ENCODE measurements around the gene C6orf89. TPM values are rescaled to one million over a fixed set of nuclear protein-coding genes. Genes with fewer than 3 reads are reported as not detected.

Gene C6orf89
- total and polyA plus RNA-seq, 2 of the 13 experiments (the other 11 are each of a cell fraction or from before 2014, with no cell fraction given) = 22.1 to 32.2 TPM

DNA sequence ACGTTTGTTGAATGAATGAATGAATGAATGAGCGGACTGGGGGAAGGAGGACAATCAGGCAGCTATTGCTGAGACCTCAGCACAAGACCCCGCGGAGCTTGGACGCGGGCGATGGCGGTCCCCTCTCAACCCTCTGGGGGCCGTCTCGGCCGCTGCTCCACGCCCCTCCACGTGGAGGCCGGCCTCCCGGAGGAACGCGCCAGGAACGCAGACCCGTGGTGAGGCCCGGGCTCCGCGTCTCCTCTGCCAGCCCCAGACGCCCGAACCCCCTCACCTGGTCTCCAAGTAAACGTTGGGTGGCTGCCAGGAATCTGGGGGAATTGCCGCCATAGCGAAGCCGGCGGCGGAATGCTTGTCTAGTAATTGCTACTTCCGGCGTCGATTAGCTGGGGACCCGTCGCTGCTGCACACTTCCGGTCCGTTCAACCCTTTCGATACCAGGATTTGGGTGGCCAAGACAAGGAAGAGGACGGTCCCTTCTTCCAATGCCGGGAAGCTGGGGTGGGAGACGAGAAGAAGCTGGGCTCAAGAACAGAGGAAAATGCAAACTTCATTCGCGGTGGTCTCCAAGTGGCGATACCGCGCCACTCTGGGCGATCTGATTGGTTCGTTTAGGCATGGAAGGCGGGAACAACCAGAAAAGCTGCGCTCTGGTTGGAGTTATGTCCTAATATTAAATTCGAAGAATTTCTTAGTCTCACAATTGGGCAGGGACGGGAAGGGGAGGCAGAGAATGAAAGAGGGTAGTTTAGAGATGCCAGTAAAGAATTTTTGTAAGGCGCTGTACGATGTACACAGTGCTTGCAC is 11.1 kb upstream of the C6orf89 start, which contains the start of gene PPIL1 (continued):
- TF ChIP-seq, protein P1, sequence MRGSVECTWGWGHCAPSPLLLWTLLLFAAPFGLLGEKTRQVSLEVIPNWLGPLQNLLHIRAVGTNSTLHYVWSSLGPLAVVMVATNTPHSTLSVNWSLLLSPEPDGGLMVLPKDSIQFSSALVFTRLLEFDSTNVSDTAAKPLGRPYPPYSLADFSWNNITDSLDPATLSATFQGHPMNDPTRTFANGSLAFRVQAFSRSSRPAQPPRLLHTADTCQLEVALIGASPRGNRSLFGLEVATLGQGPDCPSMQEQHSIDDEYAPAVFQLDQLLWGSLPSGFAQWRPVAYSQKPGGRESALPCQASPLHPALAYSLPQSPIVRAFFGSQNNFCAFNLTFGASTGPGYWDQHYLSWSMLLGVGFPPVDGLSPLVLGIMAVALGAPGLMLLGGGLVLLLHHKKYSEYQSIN (CRISPR knock-in tag; IDR thresholded peaks at IDR 0.05; ENCODE audit: borderline replicate concordance) = no peak
- TF ChIP-seq MIER3 (CRISPR knock-in tag; IDR thresholded peaks at IDR 0.05; ENCODE audit: borderline replicate concordance) (peak; percentile 53; the same call in 1 of the 2 replicates), PAWR (CRISPR knock-in tag; IDR thresholded peaks at IDR 0.05; ENCODE audit: borderline replicate concordance) (no peak), RFX3 (CRISPR knock-in tag; IDR thresholded peaks at IDR 0.05) (no peak), MED13 (CRISPR knock-in tag; IDR thresholded peaks at IDR 0.05) (peak; percentile 90), SRY (CRISPR knock-in tag; IDR thresholded peaks at IDR 0.05) (peak; percentile 54; the same call in 1 of the 2 replicates), TRIM24 (CRISPR knock-in tag; IDR thresholded peaks at IDR 0.05) (no peak), MBD4 (IDR thresholded peaks at IDR 0.05; ENCODE audit: borderline replicate concordance, low read length) (no peak), ARID2 (CRISPR knock-in tag; IDR thresholded peaks at IDR 0.05; ENCODE audit: borderline replicate concordance) (no peak), KLF12 (CRISPR knock-in tag; IDR thresholded peaks at IDR 0.05; ENCODE audit: borderline replicate concordance) (peak; percentile 65; the same call in 1 of the 2 replicates), ELF3 (CRISPR knock-in tag; IDR thresholded peaks at IDR 0.05) (peak; percentile 82), ZNF225 (CRISPR knock-in tag; IDR thresholded peaks at IDR 0.05) (peak; percentile 87; the same call in 1 of the 2 replicates), HCFC1 (IDR thresholded peaks at IDR 0.05; ENCODE audit: low read depth, low read length) (peak; percentile 63), XBP1 (CRISPR knock-in tag; IDR thresholded peaks at IDR 0.05) (no peak), TBX3 (IDR thresholded peaks at IDR 0.05; ENCODE audit: borderline replicate concordance) (peak; percentile 33; the same call in 1 of the 2 replicates), PAF1 (CRISPR knock-in tag; IDR thresholded peaks at IDR 0.05) (no peak), SP5 (CRISPR knock-in tag; IDR thresholded peaks at IDR 0.05; ENCODE audit: borderline replicate concordance, low read depth) (no peak; the same call in 1 of the 2 replicates), ZNF792 (CRISPR knock-in tag; IDR thresholded peaks at IDR 0.05) (peak; percentile 56; the same call in 1 of the 2 replicates), ZNF549 (CRISPR knock-in tag; IDR thresholded peaks at IDR 0.05) (no peak), CBX2 (IDR thresholded peaks at IDR 0.05; ENCODE audit: low read depth, low read length) (no peak), CBX2 (CRISPR knock-in tag; IDR thresholded peaks at IDR 0.05; ENCODE audit: low read depth) (no peak; the same call in 1 of the 2 replicates), ZSCAN21 (CRISPR knock-in tag; IDR thresholded peaks at IDR 0.05; ENCODE audit: borderline replicate concordance) (peak; percentile 82)
- TF ChIP-seq, protein P2, sequence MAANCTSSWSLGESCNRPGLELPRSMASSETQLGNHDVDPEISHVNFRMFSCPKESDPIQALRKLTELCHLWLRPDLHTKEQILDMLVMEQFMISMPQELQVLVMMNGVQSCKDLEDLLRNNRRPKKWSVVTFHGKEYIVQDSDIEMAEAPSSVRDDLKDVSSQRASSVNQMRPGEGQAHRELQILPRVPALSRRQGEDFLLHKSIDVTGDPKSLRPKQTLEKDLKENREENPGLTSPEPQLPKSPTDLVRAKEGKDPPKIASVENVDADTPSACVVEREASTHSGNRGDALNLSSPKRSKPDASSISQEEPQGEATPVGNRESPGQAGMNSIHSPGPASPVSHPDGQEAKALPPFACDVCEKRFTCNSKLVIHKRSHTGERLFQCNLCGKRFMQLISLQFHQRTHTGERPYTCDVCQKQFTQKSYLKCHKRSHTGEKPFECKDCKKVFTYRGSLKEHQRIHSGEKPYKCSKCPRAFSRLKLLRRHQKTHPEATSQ (CRISPR knock-in tag; IDR thresholded peaks at IDR 0.05; ENCODE audit: borderline replicate concordance) = peak; percentile 44; the same call in 1 of the 2 replicates
- TF ChIP-seq, protein P3, sequence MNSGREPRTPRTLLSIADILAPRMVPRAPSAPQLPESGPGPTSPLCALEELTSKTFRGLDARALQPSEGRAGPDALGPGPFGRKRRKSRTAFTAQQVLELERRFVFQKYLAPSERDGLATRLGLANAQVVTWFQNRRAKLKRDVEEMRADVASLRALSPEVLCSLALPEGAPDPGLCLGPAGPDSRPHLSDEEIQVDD (CRISPR knock-in tag; IDR thresholded peaks at IDR 0.05; ENCODE audit: borderline replicate concordance) = peak; percentile 83; the same call in 1 of the 2 replicates
- TF ChIP-seq, protein P4, sequence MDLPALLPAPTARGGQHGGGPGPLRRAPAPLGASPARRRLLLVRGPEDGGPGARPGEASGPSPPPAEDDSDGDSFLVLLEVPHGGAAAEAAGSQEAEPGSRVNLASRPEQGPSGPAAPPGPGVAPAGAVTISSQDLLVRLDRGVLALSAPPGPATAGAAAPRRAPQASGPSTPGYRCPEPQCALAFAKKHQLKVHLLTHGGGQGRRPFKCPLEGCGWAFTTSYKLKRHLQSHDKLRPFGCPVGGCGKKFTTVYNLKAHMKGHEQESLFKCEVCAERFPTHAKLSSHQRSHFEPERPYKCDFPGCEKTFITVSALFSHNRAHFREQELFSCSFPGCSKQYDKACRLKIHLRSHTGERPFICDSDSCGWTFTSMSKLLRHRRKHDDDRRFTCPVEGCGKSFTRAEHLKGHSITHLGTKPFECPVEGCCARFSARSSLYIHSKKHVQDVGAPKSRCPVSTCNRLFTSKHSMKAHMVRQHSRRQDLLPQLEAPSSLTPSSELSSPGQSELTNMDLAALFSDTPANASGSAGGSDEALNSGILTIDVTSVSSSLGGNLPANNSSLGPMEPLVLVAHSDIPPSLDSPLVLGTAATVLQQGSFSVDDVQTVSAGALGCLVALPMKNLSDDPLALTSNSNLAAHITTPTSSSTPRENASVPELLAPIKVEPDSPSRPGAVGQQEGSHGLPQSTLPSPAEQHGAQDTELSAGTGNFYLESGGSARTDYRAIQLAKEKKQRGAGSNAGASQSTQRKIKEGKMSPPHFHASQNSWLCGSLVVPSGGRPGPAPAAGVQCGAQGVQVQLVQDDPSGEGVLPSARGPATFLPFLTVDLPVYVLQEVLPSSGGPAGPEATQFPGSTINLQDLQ (CRISPR knock-in tag; IDR thresholded peaks at IDR 0.05) = peak; percentile 79; the same call in 1 of the 2 replicates

Data from HepG2 (cell line).